SK-N-SH treated with all-trans-retinoic acid at 6 μM for 48 hours (cell line): ENCODE measurements around the gene FREY1.

ENCODE experiments used
- ATAC-seq: fragments of 200-7000 bp; cut with Tn5 transposase; 3 replicates; pipeline ENCODE4 v1.9.1; 2020; ENCODE audit warnings: mild to moderate bottlenecking, moderate library complexity
- ARNTL ChIP-seq: fragments of 450-650 bp; formaldehyde crosslinking; IDR thresholded peaks from 2 replicates; pipeline ENCODE4 v1.5.0; 2020; ENCODE audit warnings: low read depth, mild to moderate bottlenecking, moderate library complexity, borderline replicate concordance
- BACH2 ChIP-seq: fragments of 250-450 bp; sonication (Bioruptor Pico); IDR thresholded peaks from 2 replicates; pipeline ENCODE4 v1.9.0; 2021; ENCODE audit warnings: mild to moderate bottlenecking, borderline replicate concordance
- CREB5 ChIP-seq: fragments of 250-450 bp; sonication (Bioruptor Pico); IDR thresholded peaks from 2 replicates; pipeline ENCODE4 v1.5.1; 2020; ENCODE audit warnings: low read depth, mild to moderate bottlenecking, moderate library complexity
- CSDC2 ChIP-seq: fragments of 250-450 bp; sonication (Bioruptor Pico); IDR thresholded peaks from 2 replicates; pipeline ENCODE4 v1.5.0; 2020; ENCODE audit warnings: mild to moderate bottlenecking, moderate library complexity
- CSRNP3 ChIP-seq: fragments of 250-450 bp; sonication (Bioruptor Pico); IDR thresholded peaks from 2 replicates; pipeline ENCODE4 v1.5.1; 2021; ENCODE audit warnings: mild to moderate bottlenecking, moderate library complexity
- ESRRG ChIP-seq: fragments of 250-450 bp; sonication (Bioruptor Pico); IDR thresholded peaks from 2 replicates; pipeline ENCODE4 v1.6.1; 2021; ENCODE audit warnings: mild to moderate bottlenecking
- GLIS3 ChIP-seq: fragments of 250-450 bp; sonication (Bioruptor Pico); IDR thresholded peaks from 2 replicates; pipeline ENCODE4 v1.5.0; 2020; ENCODE audit warnings: mild to moderate bottlenecking, moderate library complexity
- ISL1 ChIP-seq: fragments of 250-450 bp; sonication (Bioruptor Pico); IDR thresholded peaks from 2 replicates; pipeline ENCODE4 v2.1.2; 2022; ENCODE audit warnings: mild to moderate bottlenecking, moderate library complexity
- OSR1 ChIP-seq: fragments of 250-450 bp; sonication (Bioruptor Pico); IDR thresholded peaks from 2 replicates; pipeline ENCODE4 v1.8.0; 2022; ENCODE audit warnings: moderate library complexity, mild to moderate bottlenecking, inconsistent platforms
- PATZ1 ChIP-seq: fragments of 250-450 bp; sonication (Bioruptor Pico); IDR thresholded peaks from 2 replicates; pipeline ENCODE4 v1.8.0; 2020; ENCODE audit warnings: mild to moderate bottlenecking, moderate library complexity, borderline replicate concordance
- POU6F1 ChIP-seq: fragments of 250-450 bp; sonication (Bioruptor Pico); IDR thresholded peaks from 2 replicates; pipeline ENCODE4 v1.8.0; 2021; ENCODE audit warnings: low read depth, mild to moderate bottlenecking, moderate library complexity, borderline replicate concordance
- PPARA ChIP-seq: fragments of 250-450 bp; sonication (Bioruptor Pico); IDR thresholded peaks from 2 replicates; pipeline ENCODE4 v1.5.0; 2020; ENCODE audit warnings: mild to moderate bottlenecking, borderline replicate concordance
- RARB ChIP-seq: fragments of 250-450 bp; sonication (Bioruptor Pico); IDR thresholded peaks from 2 replicates; pipeline ENCODE4 v1.8.0; 2021; ENCODE audit warnings: mild to moderate bottlenecking, moderate library complexity
- SNAI2 ChIP-seq: fragments of 250-450 bp; sonication (Bioruptor Pico); IDR thresholded peaks from 2 replicates; pipeline ENCODE4 v1.5.0; 2020; ENCODE audit warnings: mild to moderate bottlenecking, moderate library complexity
- TOX ChIP-seq: fragments of 250-450 bp; sonication (Bioruptor Pico); IDR thresholded peaks from 2 replicates; pipeline ENCODE4 v1.8.0; 2021; ENCODE audit warnings: mild to moderate bottlenecking, moderate library complexity, borderline replicate concordance
- TSHZ2 ChIP-seq: fragments of 250-450 bp; sonication (Bioruptor Pico); IDR thresholded peaks from 2 replicates; pipeline ENCODE4 v1.5.0; 2020; ENCODE audit warnings: mild to moderate bottlenecking, moderate library complexity
- ZC3H10 ChIP-seq: fragments of 250-450 bp; sonication (Bioruptor Pico); IDR thresholded peaks from 2 replicates; pipeline ENCODE4 v1.5.1; 2021; ENCODE audit warnings: mild to moderate bottlenecking, moderate library complexity
- ZFP3 ChIP-seq: fragments of 250-450 bp; sonication (Bioruptor Pico); IDR thresholded peaks from 2 replicates; pipeline ENCODE4 v1.5.0; 2020; ENCODE audit warnings: mild to moderate bottlenecking, moderate library complexity
- ZFP30 ChIP-seq: fragments of 450-650 bp; formaldehyde crosslinking; IDR thresholded peaks from 2 replicates; pipeline ENCODE4 v1.5.0; 2022; ENCODE audit warnings: mild to moderate bottlenecking, moderate library complexity
- ZNF565 ChIP-seq: fragments of 450-650 bp; formaldehyde crosslinking; conservative IDR thresholded peaks from 2 replicates; pipeline ENCODE4 v1.5.0; 2020; ENCODE audit warnings: low read depth, mild to moderate bottlenecking, moderate library complexity
- ZNF70 ChIP-seq: fragments of 450-650 bp; formaldehyde crosslinking; IDR thresholded peaks from 2 replicates; pipeline ENCODE4 v1.5.0; 2020; ENCODE audit warnings: mild to moderate bottlenecking, moderate library complexity
- ZNF8 ChIP-seq: fragments of 450-650 bp; formaldehyde crosslinking; IDR thresholded peaks from 2 replicates; pipeline ENCODE4 v1.5.0; 2020; ENCODE audit warnings: mild to moderate bottlenecking, moderate library complexity

The FREY1 gene

GRCh38 chr11:45887587-45887986, 19.5 kb downstream of the FREY1 start (continued):
- TF ChIP-seq TOX (CRISPR knock-in tag) (no peak), ISL1 (CRISPR knock-in tag) (no peak), OSR1 (no peak), SNAI2 (no peak), CSDC2 (CRISPR knock-in tag) (no peak), PPARA (no peak)
- TF ChIP-seq, all 23 proteins: peak for 0

- ATAC-seq: no peak
- TF ChIP-seq SNAI2 (no peak), CSDC2 (CRISPR knock-in tag) (no peak), ZC3H10 (no peak), GLIS3 (CRISPR knock-in tag) (no peak), ARNTL (CRISPR knock-in tag) (no peak), TOX (CRISPR knock-in tag) (no peak), POU6F1 (CRISPR knock-in tag) (no peak), RARB (no peak), ESRRG (CRISPR knock-in tag) (no peak), BACH2 (CRISPR knock-in tag) (no peak), ZFP3 (CRISPR knock-in tag) (no peak), ZNF8 (no peak), ZNF565 (no peak), ZNF70 (CRISPR knock-in tag) (no peak), ZFP30 (CRISPR knock-in tag) (no peak), OSR1 (no peak), CSRNP3 (CRISPR knock-in tag) (no peak), PATZ1 (CRISPR knock-in tag) (no peak)
Observed at GRCh38 chr11:45886816-45887520, 20.1 kb downstream of the FREY1 start.

GRCh38 chr11:45885921-45886721, 20.9 kb downstream of the FREY1 start:
- ATAC-seq: peak; percentile 11

More at GRCh38 chr11:45885921-45886721, 20.9 kb downstream of the FREY1 start:
- no peak for TF ChIP-seq POU6F1 (CRISPR knock-in tag)
- TF ChIP-seq ARNTL (CRISPR knock-in tag): no peak
- no peak for TF ChIP-seq GLIS3 (CRISPR knock-in tag)
- no peak for TF ChIP-seq TSHZ2
- no peak for TF ChIP-seq OSR1
- no peak for TF ChIP-seq SNAI2
- no peak for TF ChIP-seq ZNF70 (CRISPR knock-in tag)
- no peak for TF ChIP-seq CSDC2 (CRISPR knock-in tag)
- TF ChIP-seq ISL1 (CRISPR knock-in tag): no peak
- TF ChIP-seq ESRRG (CRISPR knock-in tag): no peak
- no peak for TF ChIP-seq CREB5 (CRISPR knock-in tag)
- TF ChIP-seq ZFP30 (CRISPR knock-in tag): no peak
- TF ChIP-seq PPARA: no peak
